H1 (cell line): Measurements from ENCODE around the gene NELL1. TPM values are rescaled to one million over a fixed set of nuclear protein-coding genes. Genes with fewer than 3 reads are reported as not detected.

ENCODE experiments used
- CBX5 ChIP-seq: fragments of 300-800, 300-1000 bp; sonication (generic); IDR thresholded peaks from 2 replicates; pipeline ENCODE4 v1.7.1; 2016; ENCODE audit warnings: antibody characterized with exemption, low read length, low read depth
- CBX8 ChIP-seq: fragments of 300-800, 300-1000 bp; sonication (generic); IDR thresholded peaks from 2 replicates; pipeline ENCODE4 v1.7.1; 2016; ENCODE audit warnings: low read depth, low read length, borderline replicate concordance
- CHD2 ChIP-seq: IDR thresholded peaks from 2 replicates; pipeline ENCODE4 v1.6.1; 2012; ENCODE audit warnings: low read length, improper control_type of control experiment
- CHD7 ChIP-seq: fragments of 300-600 bp; sonication (generic); IDR thresholded peaks from 2 replicates; pipeline ENCODE4 v1.7.1; 2012; ENCODE audit warnings: low read length, moderate library complexity, mild to moderate bottlenecking, inconsistent platforms; ENCODE audit not compliant: insufficient replicate concordance
- FOSL1 ChIP-seq: IDR thresholded peaks from 2 replicates; pipeline ENCODE4 v1.6.1; 2011; ENCODE audit warnings: mild to moderate bottlenecking, low read depth, low read length, moderate library complexity; ENCODE audit not compliant: insufficient read depth
- HDAC6 ChIP-seq: IDR thresholded peaks from one replicate; pipeline ENCODE4 v1.7.1; 2012; ENCODE audit warnings: low read depth, mild to moderate bottlenecking, inconsistent platforms, low read length, moderate library complexity
- KDM4A ChIP-seq: IDR thresholded peaks from one replicate; pipeline ENCODE4 v1.7.1; 2012; ENCODE audit warnings: low read depth, mild to moderate bottlenecking, moderate library complexity, low read length, inconsistent platforms; ENCODE audit not compliant: severe bottlenecking
- KDM5A ChIP-seq: fragments of 200-600 bp; IDR thresholded peaks from 2 replicates; pipeline ENCODE4 v1.7.1; 2012; ENCODE audit warnings: mild to moderate bottlenecking, low read length, inconsistent platforms, mixed read lengths
- MAFK ChIP-seq: IDR thresholded peaks from 2 replicates; pipeline ENCODE4 v1.6.1; 2012; ENCODE audit warnings: low read depth, mild to moderate bottlenecking, improper control_type of control experiment, low read length
- NRF1 ChIP-seq: IDR thresholded peaks from 2 replicates; pipeline ENCODE4 v1.6.1; 2011; ENCODE audit warnings: mild to moderate bottlenecking, low read depth, low read length, improper control_type of control experiment
- TBP ChIP-seq: IDR thresholded peaks from 2 replicates; pipeline ENCODE4 v1.6.1; 2011; ENCODE audit warnings: low read depth, low read length, improper control_type of control experiment
- polyA plus RNA-seq, 7 experiments: library from polyadenylated mRNA; depleted of rRNA in 3 of 7; stranded (reverse) in 5 of 7; unstranded in 2 of 7; fragments of >200 nt in 5 of 7; fragments of 200-250 nt in 2 of 7; gene quantifications; 1 replicate in 5 of 7; 2 replicates in 1 of 7; 4 replicates in 1 of 7; pipeline versions ENCODE4 v1.2.1 to v1.2.3, GENCODE V29; 2011 to 2013; ENCODE audit warnings: missing spikeins in 2 of 7, mixed read lengths in 2 of 7
- total RNA-seq: library from RNA; stranded (reverse); fragmentation: NEBNext Ultra II Directional; extraction: Animal tissue kit (Norgen Biotek cat#: 25700); gene quantifications from 2 replicates; pipeline ENCODE4 v1.2.1, GENCODE V29; 2021

NELL1 gene
- total and polyA plus RNA-seq, 2 of the 8 experiments (the other 6 are each of a cell fraction or from before 2014, with no cell fraction given) = 0.21 TPM; not detected in 1

DNA sequence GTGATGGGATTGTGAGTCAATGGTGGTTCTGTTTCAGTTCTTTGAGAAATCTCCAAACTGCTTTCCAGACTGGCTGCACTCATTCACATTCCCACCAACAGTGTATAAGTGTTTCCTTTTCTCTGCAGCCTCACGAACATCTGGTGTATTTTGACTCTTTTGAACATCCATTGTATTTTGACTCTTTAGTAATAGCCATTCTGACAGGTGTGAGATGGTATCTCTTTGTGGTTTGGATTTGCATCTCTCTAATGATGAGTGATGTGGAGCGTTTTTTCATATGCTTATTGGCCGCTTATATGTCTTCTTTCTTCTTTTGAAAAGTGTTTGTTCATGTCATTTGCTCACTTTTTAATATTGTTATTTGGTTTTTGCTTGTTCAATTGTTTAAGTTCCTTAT is 19.4 kb downstream of the NELL1 start (continued):
- TF ChIP-seq CHD7 = no peak
- no peak for TF ChIP-seq KDM5A
- no peak for TF ChIP-seq CHD2
- TF ChIP-seq KDM4A = no peak
- no peak for TF ChIP-seq HDAC6
- no peak for TF ChIP-seq TBP
- no peak for TF ChIP-seq CBX8
- TF ChIP-seq CBX5 = no peak
- no peak for TF ChIP-seq MAFK
- no peak for TF ChIP-seq FOSL1
- TF ChIP-seq NRF1 = no peak
